HepG2 (cell line): Measurements from ENCODE around the gene CUL9. TPM values are rescaled to one million over a fixed set of nuclear protein-coding genes. Genes with fewer than 3 reads are reported as not detected.

Source experiments
- ASH2L ChIP-seq: fragments of 300-600, 200-600 bp; sonication (generic); IDR thresholded peaks from 2 replicates; pipeline ENCODE4 v1.7.0; 2017; ENCODE audit warnings: low read depth, mild to moderate bottlenecking, moderate library complexity, mixed read lengths, low read length; ENCODE audit not compliant: insufficient read length
- BHLHE40 ChIP-seq: IDR thresholded peaks from 2 replicates; pipeline ENCODE4 v1.6.1; 2011; ENCODE audit warnings: low read length, improper control_type of control experiment
- NFAT5 ChIP-seq: sonication (generic); formaldehyde crosslinking; IDR thresholded peaks from 2 replicates; pipeline ENCODE4 v1.4.0; 2020; ENCODE audit warnings: missing genetic modification reagents
- RARG ChIP-seq: sonication (generic); formaldehyde crosslinking; IDR thresholded peaks from 2 replicates; pipeline ENCODE4 v1.4.0; 2020; ENCODE audit warnings: low read depth, mild to moderate bottlenecking, missing genetic modification reagents
- SAP130 ChIP-seq: IDR thresholded peaks from 2 replicates; pipeline ENCODE4 v1.6.1; 2016; ENCODE audit warnings: low read depth
- SNRNP70 ChIP-seq: fragments of 200-400 bp; formaldehyde crosslinking; IDR thresholded peaks from 2 replicates; pipeline ENCODE4 v1.6.1; 2017; ENCODE audit warnings: mild to moderate bottlenecking, low read depth, low read length, moderate library complexity
- SOX5 ChIP-seq: IDR thresholded peaks from 2 replicates; pipeline ENCODE4 v1.6.1; 2016; ENCODE audit warnings: borderline replicate concordance
- SPEN ChIP-seq: sonication (generic); formaldehyde crosslinking; IDR thresholded peaks from 2 replicates; pipeline ENCODE4 v1.5.1; 2020; ENCODE audit warnings: low read depth, mild to moderate bottlenecking, missing genetic modification reagents
- TEAD2 ChIP-seq: sonication (generic); formaldehyde crosslinking; IDR thresholded peaks from 2 replicates; pipeline ENCODE4 v1.9.0; 2021; ENCODE audit warnings: missing genetic modification reagents
- ZBTB1 ChIP-seq: sonication (generic); formaldehyde crosslinking; IDR thresholded peaks from 2 replicates; pipeline ENCODE4 v1.4.0; 2020; ENCODE audit warnings: missing genetic modification reagents, borderline replicate concordance
- ZFY ChIP-seq: sonication (generic); formaldehyde crosslinking; IDR thresholded peaks from 2 replicates; pipeline ENCODE4 v1.4.0; 2020; ENCODE audit warnings: missing genetic modification reagents
- ZNF230 ChIP-seq: sonication (generic); formaldehyde crosslinking; IDR thresholded peaks from 2 replicates; pipeline ENCODE4 v1.4.0; 2020; ENCODE audit warnings: mild to moderate bottlenecking, missing genetic modification reagents
- ZNF367 ChIP-seq: sonication (generic); formaldehyde crosslinking; IDR thresholded peaks from 2 replicates; pipeline ENCODE4 v1.4.0; 2020; ENCODE audit warnings: missing genetic modification reagents, borderline replicate concordance
- ZNF382 ChIP-seq: sonication (generic); formaldehyde crosslinking; IDR thresholded peaks from 2 replicates; pipeline ENCODE4 v1.5.0; 2020; ENCODE audit warnings: missing genetic modification reagents, mild to moderate bottlenecking, borderline replicate concordance
- ZNF484 ChIP-seq: sonication (generic); formaldehyde crosslinking; IDR thresholded peaks from 2 replicates; pipeline ENCODE4 v1.5.1; 2020; ENCODE audit warnings: mild to moderate bottlenecking, low read depth, missing genetic modification reagents, borderline replicate concordance
- ZNF547 ChIP-seq: sonication (generic); formaldehyde crosslinking; IDR thresholded peaks from 2 replicates; pipeline ENCODE4 v1.5.1; 2020; ENCODE audit warnings: mild to moderate bottlenecking, missing genetic modification reagents
- ZNF563 ChIP-seq: sonication (generic); formaldehyde crosslinking; IDR thresholded peaks from 2 replicates; pipeline ENCODE4 v1.8.0; 2022; ENCODE audit warnings: mild to moderate bottlenecking, moderate library complexity, missing genetic modification reagents
- ZNF709 ChIP-seq: sonication (generic); formaldehyde crosslinking; IDR thresholded peaks from 2 replicates; pipeline ENCODE4 v1.5.0; 2020; ENCODE audit warnings: mild to moderate bottlenecking, missing genetic modification reagents
- polyA plus RNA-seq, 8 experiments: library from polyadenylated mRNA; depleted of rRNA in 3 of 8; stranded (reverse) in 7 of 8; unstranded in 1 of 8; fragments of >200 nt; fragmentation: Illumina TruSeq in 4 of 8; extraction: Trizol in 4 of 8; gene quantifications; 2 replicates each; pipeline versions ENCODE4 v1.2.1 to v1.2.3, GENCODE V29; 2011 to 2016; ENCODE audit warnings: low read depth in 4 of 8, missing spikeins in 1 of 8, mixed read lengths in 1 of 8; ENCODE audit not compliant: insufficient read depth in 1 of 8
- total RNA-seq, 5 experiments: library from RNA; depleted of rRNA; stranded (reverse); fragments of >200 nt; fragmentation: Illumina TruSeq; extraction: Trizol; gene quantifications; 2 replicates each; pipeline ENCODE4 v1.2.3, GENCODE V29; 2016; ENCODE audit warnings: low read depth in 1 of 5
- TF ChIP-seq, protein P1 (sequence below): sonication (generic); formaldehyde crosslinking; IDR thresholded peaks from 2 replicates; pipeline ENCODE4 v1.5.0; 2020; ENCODE audit warnings: mild to moderate bottlenecking, missing genetic modification reagents, borderline replicate concordance
- TF ChIP-seq, protein P2 (sequence below): sonication (generic); formaldehyde crosslinking; IDR thresholded peaks from 2 replicates; pipeline ENCODE4 v1.8.0; 2022; ENCODE audit warnings: mild to moderate bottlenecking, missing genetic modification reagents; ENCODE audit not compliant: insufficient replicate concordance

The CUL9 gene
- total and polyA plus RNA-seq, 2 of the 13 experiments (the other 11 are each of a cell fraction or from before 2014, with no cell fraction given), result 11.4 to 13.7 TPM

- TF ChIP-seq NFAT5 (CRISPR knock-in tag) (no peak), BHLHE40 (no peak), ZNF382 (CRISPR knock-in tag) (no peak), ZBTB1 (CRISPR knock-in tag) (no peak), SNRNP70 (no peak), ZFY (CRISPR knock-in tag) (no peak), ZNF709 (CRISPR knock-in tag) (no peak), ZNF230 (CRISPR knock-in tag) (no peak), SPEN (CRISPR knock-in tag) (no peak), ZNF367 (CRISPR knock-in tag) (no peak), ZNF547 (CRISPR knock-in tag) (no peak), SOX5 (0 out of 2 replicates have a peak, but pooled peaks have one; percentile 21), ZNF563 (CRISPR knock-in tag) (no peak), TEAD2 (CRISPR knock-in tag) (no peak), ZNF484 (CRISPR knock-in tag) (no peak), RARG (no peak), ASH2L (no peak), SAP130 (CRISPR knock-in tag) (peak; percentile 53; the same call in 1 of the 2 replicates)
- TF ChIP-seq, protein P1, sequence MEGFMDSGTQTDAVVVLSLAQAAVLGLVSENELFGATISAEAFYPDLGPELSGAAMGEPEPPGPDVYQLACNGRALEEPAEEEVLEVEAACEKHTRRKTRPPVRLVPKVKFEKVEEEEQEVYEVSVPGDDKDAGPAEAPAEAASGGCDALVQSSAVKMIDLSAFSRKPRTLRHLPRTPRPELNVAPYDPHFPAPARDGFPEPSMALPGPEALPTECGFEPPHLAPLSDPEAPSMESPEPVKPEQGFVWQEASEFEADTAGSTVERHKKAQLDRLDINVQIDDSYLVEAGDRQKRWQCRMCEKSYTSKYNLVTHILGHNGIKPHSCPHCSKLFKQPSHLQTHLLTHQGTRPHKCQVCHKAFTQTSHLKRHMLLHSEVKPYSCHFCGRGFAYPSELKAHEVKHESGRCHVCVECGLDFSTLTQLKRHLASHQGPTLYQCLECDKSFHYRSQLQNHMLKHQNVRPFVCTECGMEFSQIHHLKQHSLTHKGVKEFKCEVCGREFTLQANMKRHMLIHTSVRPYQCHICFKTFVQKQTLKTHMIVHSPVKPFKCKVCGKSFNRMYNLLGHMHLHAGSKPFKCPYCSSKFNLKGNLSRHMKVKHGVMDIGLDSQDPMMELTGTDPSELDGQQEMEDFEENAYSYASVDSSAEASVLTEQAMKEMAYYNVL, result no peak
- TF ChIP-seq, protein P2, sequence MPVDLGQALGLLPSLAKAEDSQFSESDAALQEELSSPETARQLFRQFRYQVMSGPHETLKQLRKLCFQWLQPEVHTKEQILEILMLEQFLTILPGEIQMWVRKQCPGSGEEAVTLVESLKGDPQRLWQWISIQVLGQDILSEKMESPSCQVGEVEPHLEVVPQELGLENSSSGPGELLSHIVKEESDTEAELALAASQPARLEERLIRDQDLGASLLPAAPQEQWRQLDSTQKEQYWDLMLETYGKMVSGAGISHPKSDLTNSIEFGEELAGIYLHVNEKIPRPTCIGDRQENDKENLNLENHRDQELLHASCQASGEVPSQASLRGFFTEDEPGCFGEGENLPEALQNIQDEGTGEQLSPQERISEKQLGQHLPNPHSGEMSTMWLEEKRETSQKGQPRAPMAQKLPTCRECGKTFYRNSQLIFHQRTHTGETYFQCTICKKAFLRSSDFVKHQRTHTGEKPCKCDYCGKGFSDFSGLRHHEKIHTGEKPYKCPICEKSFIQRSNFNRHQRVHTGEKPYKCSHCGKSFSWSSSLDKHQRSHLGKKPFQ, result no peak
Measured at GRCh38 chr6:43265564-43265963, 83.6 kb downstream of the CUL9 start (continued).
